Body of pancreas (tissue), 4 donors: ENCODE measurements around the gene IFTAP.

ENCODE experiments used
- CTCF ChIP-seq, 7 experiments: fragments of 450-650 bp in 4 of 7; fragments of 200-600 bp in 3 of 7; sonication (generic) in 3 of 7; IDR thresholded peaks; one replicate each; pipeline ENCODE4 v1.5.1; 2016 to 2019; ENCODE audit warnings: antibody characterized with exemption in 7 of 7
- POLR2A ChIP-seq, 3 donors: fragments of 450-650 bp; IDR thresholded peaks; one replicate each; pipeline ENCODE4 v1.6.1; 2016; ENCODE audit warnings: antibody characterized with exemption in 3 of 3, mild to moderate bottlenecking in 2 of 3

GRCh38 chr11:36564376-36565030 is 29.8 kb upstream of the IFTAP start:
- TF ChIP-seq CTCF (IDR thresholded peaks at IDR 0.05), result peak; percentile 44 to 85 (median 73)
- TF ChIP-seq POLR2A (IDR thresholded peaks at IDR 0.05), result no peak
